ENCODE data around the gene PTPRN2. TPM values are rescaled to one million over a fixed set of nuclear protein-coding genes. Genes with fewer than 3 reads are reported as not detected.

PTPRN2 gene
- total RNA-seq, 1 experiment from 2014 or later, result 1.1 TPM

- Histone ChIP-seq H3K36me3 (ENCODE audit: control insufficient read depth, insufficient read depth, low read length) (no peaks in the 10 kb centered on the region), H3K27ac (ENCODE audit: low read length) (no peak overlapping the region), H3K4me1 (ENCODE audit: control insufficient read depth, insufficient read depth, low read length) (no peaks in the 10 kb centered on the region), H3K27me3 (ENCODE audit: control insufficient read depth, insufficient read depth, low read length) (0 out of 2 replicates have a peak, but pooled peaks cover 2% of the 10 kb centered on the region), H3K4me3 (ENCODE audit: low read depth in 2 of 2, low read length in 2 of 2) (no peak overlapping the region), H3K9me3 (ENCODE audit: control insufficient read depth, insufficient read depth, low read depth, low read length) (no peaks in the 10 kb centered on the region)
- DNase-seq (ENCODE audit: low read depth, low spot score) (no peak), ATAC-seq (no peak)
- intact Hi-C loops (cut with micrococcal nuclease; ENCODE audit: unreplicated experiment) (no loop called here), in situ Hi-C loops (cut with HindIII; ENCODE audit: low pct_unique_long_range_greater_than_20kb, low sequenced_read_pairs) (no loop called here)
- POLR2A ChIA-PET, result interaction anchor here (0.6 kb wide), 1 partner anchor 55 kb away, joined by 4 read pairs; no protein-coding TSS in a partner anchor
- no TSS peak for BruUV-seq (replicated peaks)
- CTCF ChIA-PET, result no interaction called here
- TF ChIP-seq TCF7L2 (IDR thresholded peaks at IDR 0.05; ENCODE audit: low read depth, low read length) (no peak), CTCF (IDR thresholded peaks at IDR 0.05) (no peak), POLR2AphosphoS5 (IDR thresholded peaks at IDR 0.05; ENCODE audit: low read depth, low read length) (no peak), SIN3A (IDR thresholded peaks at IDR 0.05; ENCODE audit: borderline replicate concordance, insufficient read depth, low read depth, low read length) (no peak)
- TF ChIP-seq, protein P1, sequence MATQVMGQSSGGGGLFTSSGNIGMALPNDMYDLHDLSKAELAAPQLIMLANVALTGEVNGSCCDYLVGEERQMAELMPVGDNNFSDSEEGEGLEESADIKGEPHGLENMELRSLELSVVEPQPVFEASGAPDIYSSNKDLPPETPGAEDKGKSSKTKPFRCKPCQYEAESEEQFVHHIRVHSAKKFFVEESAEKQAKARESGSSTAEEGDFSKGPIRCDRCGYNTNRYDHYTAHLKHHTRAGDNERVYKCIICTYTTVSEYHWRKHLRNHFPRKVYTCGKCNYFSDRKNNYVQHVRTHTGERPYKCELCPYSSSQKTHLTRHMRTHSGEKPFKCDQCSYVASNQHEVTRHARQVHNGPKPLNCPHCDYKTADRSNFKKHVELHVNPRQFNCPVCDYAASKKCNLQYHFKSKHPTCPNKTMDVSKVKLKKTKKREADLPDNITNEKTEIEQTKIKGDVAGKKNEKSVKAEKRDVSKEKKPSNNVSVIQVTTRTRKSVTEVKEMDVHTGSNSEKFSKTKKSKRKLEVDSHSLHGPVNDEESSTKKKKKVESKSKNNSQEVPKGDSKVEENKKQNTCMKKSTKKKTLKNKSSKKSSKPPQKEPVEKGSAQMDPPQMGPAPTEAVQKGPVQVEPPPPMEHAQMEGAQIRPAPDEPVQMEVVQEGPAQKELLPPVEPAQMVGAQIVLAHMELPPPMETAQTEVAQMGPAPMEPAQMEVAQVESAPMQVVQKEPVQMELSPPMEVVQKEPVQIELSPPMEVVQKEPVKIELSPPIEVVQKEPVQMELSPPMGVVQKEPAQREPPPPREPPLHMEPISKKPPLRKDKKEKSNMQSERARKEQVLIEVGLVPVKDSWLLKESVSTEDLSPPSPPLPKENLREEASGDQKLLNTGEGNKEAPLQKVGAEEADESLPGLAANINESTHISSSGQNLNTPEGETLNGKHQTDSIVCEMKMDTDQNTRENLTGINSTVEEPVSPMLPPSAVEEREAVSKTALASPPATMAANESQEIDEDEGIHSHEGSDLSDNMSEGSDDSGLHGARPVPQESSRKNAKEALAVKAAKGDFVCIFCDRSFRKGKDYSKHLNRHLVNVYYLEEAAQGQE (IDR thresholded peaks at IDR 0.05; ENCODE audit: insufficient read depth in 1 of 2, low read depth in 2 of 2, low read length in 1 of 2), result no peak
Observed at GRCh38 chr7:158555034-158555520, 32.5 kb downstream of the PTPRN2 start.

DNA sequence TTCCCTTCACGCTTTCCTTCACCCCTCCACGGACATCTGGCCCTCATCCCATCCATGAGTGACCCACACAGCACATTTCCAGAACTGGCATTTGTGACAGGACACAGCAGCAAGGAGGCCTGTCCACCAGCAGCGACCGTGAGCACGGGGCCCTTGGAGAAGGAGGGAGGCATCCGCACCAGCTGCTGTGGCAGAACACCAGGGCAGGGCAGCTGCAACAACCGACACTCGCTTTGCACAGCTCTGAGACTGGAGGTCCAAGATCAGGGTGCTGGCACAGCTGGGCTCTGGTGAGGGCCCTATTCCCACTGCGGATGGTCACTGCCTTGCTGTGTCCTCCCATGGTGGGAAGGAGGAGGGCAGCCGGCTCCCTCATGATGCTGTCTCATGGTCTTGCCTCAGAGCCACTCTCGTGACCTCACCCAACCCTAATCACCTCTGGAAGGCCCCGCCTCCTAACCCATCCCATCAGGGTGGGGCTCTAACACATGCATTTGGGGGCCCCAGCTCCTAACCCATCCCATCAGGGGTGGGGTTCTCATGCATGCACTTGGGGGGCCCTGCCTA is 36.7 kb downstream of the PTPRN2 start:
- ChIA-PET CTCF (no interaction called here), POLR2A (no interaction called here)
- no peak overlapping the region for H3K4me3 ChIP-seq (ENCODE audit: low read depth in 2 of 2, low read length in 2 of 2)
- intact Hi-C loops (cut with micrococcal nuclease; ENCODE audit: unreplicated experiment), result no loop called here
- no peak for TF ChIP-seq SIN3A (IDR thresholded peaks at IDR 0.05; ENCODE audit: borderline replicate concordance, insufficient read depth, low read depth, low read length)
- no peak for TF ChIP-seq CTCF (IDR thresholded peaks at IDR 0.05)
- no peak for TF ChIP-seq TCF7L2 (IDR thresholded peaks at IDR 0.05; ENCODE audit: low read depth, low read length)
- TF ChIP-seq POLR2AphosphoS5 (IDR thresholded peaks at IDR 0.05; ENCODE audit: low read depth, low read length), result no peak
- TF ChIP-seq, protein P1 (IDR thresholded peaks at IDR 0.05; ENCODE audit: insufficient read depth in 1 of 2, low read depth in 2 of 2, low read length in 1 of 2), result no peak
- in situ Hi-C loops (cut with HindIII; ENCODE audit: low pct_unique_long_range_greater_than_20kb, low sequenced_read_pairs), result no loop called here
- H3K9me3 ChIP-seq (ENCODE audit: control insufficient read depth, insufficient read depth, low read depth, low read length), result no peaks in the 10 kb centered on the region
- DNase-seq (ENCODE audit: low read depth, low spot score) (no peak), ATAC-seq (no peak)
- BruUV-seq (replicated peaks), result no TSS peak
- no peaks in the 10 kb centered on the region for H3K4me1 ChIP-seq (ENCODE audit: control insufficient read depth, insufficient read depth, low read length)
- H3K27ac ChIP-seq (ENCODE audit: low read length), result no peak overlapping the region
- no peaks in the 10 kb centered on the region for H3K36me3 ChIP-seq (ENCODE audit: control insufficient read depth, insufficient read depth, low read length)
- H3K27me3 ChIP-seq (ENCODE audit: control insufficient read depth, insufficient read depth, low read length), result no peaks in the 10 kb centered on the region; the same call in 1 of the 2 replicates
